HepG2 (cell line): ENCODE measurements around the gene TMED6. TPM values are rescaled to one million over a fixed set of nuclear protein-coding genes. Genes with fewer than 3 reads are reported as not detected.

Experiments
- ARNT2 ChIP-seq: sonication (generic); formaldehyde crosslinking; IDR thresholded peaks from 2 replicates; pipeline ENCODE4 v1.8.0; 2022; ENCODE audit warnings: mild to moderate bottlenecking, low read depth, missing genetic modification reagents, moderate library complexity
- BRCA1 ChIP-seq: sonication (generic); formaldehyde crosslinking; IDR thresholded peaks from 2 replicates; pipeline ENCODE4 v1.4.0; 2020; ENCODE audit warnings: missing genetic modification reagents
- HMGA1 ChIP-seq: sonication (generic); formaldehyde crosslinking; conservative IDR thresholded peaks from 2 replicates; pipeline ENCODE4 v1.4.0; 2020; ENCODE audit warnings: missing genetic modification reagents
- HOXD1 ChIP-seq: sonication (generic); formaldehyde crosslinking; IDR thresholded peaks from 2 replicates; pipeline ENCODE4 v1.5.0; 2020; ENCODE audit warnings: missing genetic modification reagents
- ISX ChIP-seq: sonication (generic); formaldehyde crosslinking; conservative IDR thresholded peaks from 2 replicates; pipeline ENCODE4 v1.5.0; 2020; ENCODE audit warnings: missing genetic modification reagents
- MBNL3 ChIP-seq: fragments of 250-450 bp; sonication (Bioruptor Pico); conservative IDR thresholded peaks from 2 replicates; pipeline ENCODE4 v1.8.0; 2022; ENCODE audit warnings: mild to moderate bottlenecking, inconsistent platforms
- NR3C1 ChIP-seq: sonication (generic); formaldehyde crosslinking; IDR thresholded peaks from 2 replicates; pipeline ENCODE4 v1.4.0; 2020; ENCODE audit warnings: missing genetic modification reagents
- PAWR ChIP-seq: sonication (generic); formaldehyde crosslinking; IDR thresholded peaks from 2 replicates; pipeline ENCODE4 v1.4.0; 2020; ENCODE audit warnings: missing genetic modification reagents, mild to moderate bottlenecking, borderline replicate concordance
- RARA ChIP-seq: IDR thresholded peaks from 2 replicates; pipeline ENCODE4 v1.6.1; 2016; ENCODE audit warnings: missing genetic modification reagents, missing compliant biosample characterization
- SNAI1 ChIP-seq: sonication (generic); formaldehyde crosslinking; IDR thresholded peaks from 2 replicates; pipeline ENCODE4 v1.5.0; 2020; ENCODE audit warnings: mild to moderate bottlenecking, missing genetic modification reagents, borderline replicate concordance
- ZNF264 ChIP-seq: sonication (generic); formaldehyde crosslinking; IDR thresholded peaks from 2 replicates; pipeline ENCODE4 v1.4.0; 2020; ENCODE audit warnings: missing genetic modification reagents
- ZNF333 ChIP-seq: sonication (generic); formaldehyde crosslinking; IDR thresholded peaks from 2 replicates; pipeline ENCODE4 v1.4.0; 2020; ENCODE audit warnings: mild to moderate bottlenecking, missing genetic modification reagents, borderline replicate concordance
- ZNF549 ChIP-seq: sonication (generic); formaldehyde crosslinking; IDR thresholded peaks from 2 replicates; pipeline ENCODE4 v1.5.0; 2020; ENCODE audit warnings: missing genetic modification reagents
- ZNF660 ChIP-seq: sonication (generic); formaldehyde crosslinking; IDR thresholded peaks from 2 replicates; pipeline ENCODE4 v1.5.1; 2020; ENCODE audit warnings: mild to moderate bottlenecking, low read depth, missing genetic modification reagents, borderline replicate concordance
- ZNF672 ChIP-seq: sonication (generic); formaldehyde crosslinking; IDR thresholded peaks from 2 replicates; pipeline ENCODE4 v1.8.1; 2022; ENCODE audit warnings: missing genetic modification reagents
- ZNF749 ChIP-seq: sonication (generic); formaldehyde crosslinking; IDR thresholded peaks from 2 replicates; pipeline ENCODE4 v1.8.0; 2022; ENCODE audit warnings: mild to moderate bottlenecking, missing genetic modification reagents, moderate library complexity, borderline replicate concordance
- polyA plus RNA-seq, 8 experiments: library from polyadenylated mRNA; depleted of rRNA in 3 of 8; stranded (reverse) in 7 of 8; unstranded in 1 of 8; fragments of >200 nt; fragmentation: Illumina TruSeq in 4 of 8; extraction: Trizol in 4 of 8; gene quantifications; 2 replicates each; pipeline versions ENCODE4 v1.2.1 to v1.2.3, GENCODE V29; 2011 to 2016; ENCODE audit warnings: low read depth in 4 of 8, missing spikeins in 1 of 8, mixed read lengths in 1 of 8; ENCODE audit not compliant: insufficient read depth in 1 of 8
- total RNA-seq, 5 experiments: library from RNA; depleted of rRNA; stranded (reverse); fragments of >200 nt; fragmentation: Illumina TruSeq; extraction: Trizol; gene quantifications; 2 replicates each; pipeline ENCODE4 v1.2.3, GENCODE V29; 2016; ENCODE audit warnings: low read depth in 1 of 5
- TF ChIP-seq, protein P1 (sequence below): sonication (generic); formaldehyde crosslinking; IDR thresholded peaks from 2 replicates; pipeline ENCODE4 v1.9.0; 2021; ENCODE audit warnings: missing genetic modification reagents, borderline replicate concordance
- TF ChIP-seq, protein P2 (sequence below): sonication (generic); formaldehyde crosslinking; IDR thresholded peaks from 2 replicates; pipeline ENCODE4 v1.5.1; 2020; ENCODE audit warnings: missing genetic modification reagents, mild to moderate bottlenecking, borderline replicate concordance
- TF ChIP-seq, protein P3 (sequence below): IDR thresholded peaks from 2 replicates; pipeline ENCODE4 v1.6.1; 2016; ENCODE audit warnings: mild to moderate bottlenecking
- TF ChIP-seq, protein P4 (sequence below): sonication (generic); formaldehyde crosslinking; IDR thresholded peaks from 2 replicates; pipeline ENCODE4 v1.5.0; 2020; ENCODE audit warnings: missing genetic modification reagents
- TF ChIP-seq, protein P5 (sequence below): sonication (generic); formaldehyde crosslinking; IDR thresholded peaks from 2 replicates; pipeline ENCODE4 v1.8.0; 2022; ENCODE audit warnings: mild to moderate bottlenecking, missing genetic modification reagents; ENCODE audit not compliant: insufficient replicate concordance
- TF ChIP-seq, protein P6 (sequence below): sonication (generic); formaldehyde crosslinking; IDR thresholded peaks from 2 replicates; pipeline ENCODE4 v1.8.0; 2022; ENCODE audit warnings: missing genetic modification reagents, mild to moderate bottlenecking, inconsistent platforms, borderline replicate concordance

Gene TMED6
- total and polyA plus RNA-seq, 2 of the 13 experiments (the other 11 are each of a cell fraction or from before 2014, with no cell fraction given) = 9.8 to 14.4 TPM

DNA sequence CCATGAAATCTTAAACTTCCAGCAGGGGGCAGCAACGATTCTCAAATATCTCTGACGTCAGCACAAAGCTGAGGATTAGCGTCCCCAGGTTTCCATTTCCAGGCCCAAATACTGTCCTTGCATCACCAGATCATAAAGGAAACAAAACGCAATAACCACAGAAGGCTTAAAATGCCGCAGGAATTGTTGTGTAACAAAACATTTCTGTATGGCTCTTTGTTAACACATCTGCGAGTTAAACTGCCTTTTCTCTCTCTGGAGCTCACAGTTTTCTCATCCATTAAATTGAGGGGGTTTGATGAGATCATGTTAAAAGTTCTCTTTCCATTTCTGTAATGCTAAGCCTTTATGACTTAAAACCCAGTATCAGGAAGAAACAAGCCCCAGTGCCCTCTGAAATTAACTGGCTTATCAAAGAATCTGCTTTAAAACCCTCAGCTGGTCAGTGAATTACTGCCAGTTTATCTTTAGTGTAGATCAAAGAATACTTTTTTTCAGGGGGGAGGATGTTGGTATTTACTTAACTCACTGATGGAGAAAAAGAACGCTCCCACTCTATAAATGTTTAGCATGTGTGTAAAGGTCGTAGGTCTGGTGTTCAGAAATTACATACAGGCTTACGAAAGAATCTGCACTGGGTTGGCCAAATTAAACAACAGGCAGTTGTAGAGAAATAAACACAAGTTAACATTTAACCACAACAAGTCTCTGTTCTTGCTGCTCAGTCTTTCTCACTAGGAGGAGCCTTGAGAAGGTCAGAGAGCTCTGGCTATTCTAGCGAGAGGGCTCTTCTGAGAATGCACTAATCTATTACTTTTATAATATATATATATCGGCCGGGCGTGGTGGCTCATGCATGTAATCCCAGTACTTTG is 44.8 kb upstream of the TMED6 start (continued):
- TF ChIP-seq, protein P1, sequence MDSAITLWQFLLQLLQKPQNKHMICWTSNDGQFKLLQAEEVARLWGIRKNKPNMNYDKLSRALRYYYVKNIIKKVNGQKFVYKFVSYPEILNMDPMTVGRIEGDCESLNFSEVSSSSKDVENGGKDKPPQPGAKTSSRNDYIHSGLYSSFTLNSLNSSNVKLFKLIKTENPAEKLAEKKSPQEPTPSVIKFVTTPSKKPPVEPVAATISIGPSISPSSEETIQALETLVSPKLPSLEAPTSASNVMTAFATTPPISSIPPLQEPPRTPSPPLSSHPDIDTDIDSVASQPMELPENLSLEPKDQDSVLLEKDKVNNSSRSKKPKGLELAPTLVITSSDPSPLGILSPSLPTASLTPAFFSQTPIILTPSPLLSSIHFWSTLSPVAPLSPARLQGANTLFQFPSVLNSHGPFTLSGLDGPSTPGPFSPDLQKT (CRISPR knock-in tag) = no peak
- TF ChIP-seq NR3C1 (no peak), BRCA1 (peak; percentile 77; the same call in 1 of the 2 replicates), HMGA1 (CRISPR knock-in tag) (no peak), ZNF333 (CRISPR knock-in tag) (no peak; the same call in 1 of the 2 replicates), ZNF549 (CRISPR knock-in tag) (no peak; the same call in 1 of the 2 replicates), ZNF749 (CRISPR knock-in tag) (peak; percentile 39; the same call in 1 of the 2 replicates), ISX (0 out of 2 replicates have a peak, but pooled peaks have one; percentile 24), ZNF672 (CRISPR knock-in tag) (no peak), SNAI1 (no peak), MBNL3 (no peak), ZNF264 (CRISPR knock-in tag) (peak; percentile 58; the same call in 1 of the 2 replicates), ZNF660 (CRISPR knock-in tag) (no peak), HOXD1 (CRISPR knock-in tag) (peak; percentile 93), RARA (CRISPR knock-in tag) (peak; percentile 93), PAWR (CRISPR knock-in tag) (no peak), ARNT2 (CRISPR knock-in tag) (0 out of 2 replicates have a peak, but pooled peaks have one; percentile 27)
- TF ChIP-seq, protein P2, sequence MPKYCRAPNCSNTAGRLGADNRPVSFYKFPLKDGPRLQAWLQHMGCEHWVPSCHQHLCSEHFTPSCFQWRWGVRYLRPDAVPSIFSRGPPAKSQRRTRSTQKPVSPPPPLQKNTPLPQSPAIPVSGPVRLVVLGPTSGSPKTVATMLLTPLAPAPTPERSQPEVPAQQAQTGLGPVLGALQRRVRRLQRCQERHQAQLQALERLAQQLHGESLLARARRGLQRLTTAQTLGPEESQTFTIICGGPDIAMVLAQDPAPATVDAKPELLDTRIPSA = no peak
- TF ChIP-seq, protein P3, sequence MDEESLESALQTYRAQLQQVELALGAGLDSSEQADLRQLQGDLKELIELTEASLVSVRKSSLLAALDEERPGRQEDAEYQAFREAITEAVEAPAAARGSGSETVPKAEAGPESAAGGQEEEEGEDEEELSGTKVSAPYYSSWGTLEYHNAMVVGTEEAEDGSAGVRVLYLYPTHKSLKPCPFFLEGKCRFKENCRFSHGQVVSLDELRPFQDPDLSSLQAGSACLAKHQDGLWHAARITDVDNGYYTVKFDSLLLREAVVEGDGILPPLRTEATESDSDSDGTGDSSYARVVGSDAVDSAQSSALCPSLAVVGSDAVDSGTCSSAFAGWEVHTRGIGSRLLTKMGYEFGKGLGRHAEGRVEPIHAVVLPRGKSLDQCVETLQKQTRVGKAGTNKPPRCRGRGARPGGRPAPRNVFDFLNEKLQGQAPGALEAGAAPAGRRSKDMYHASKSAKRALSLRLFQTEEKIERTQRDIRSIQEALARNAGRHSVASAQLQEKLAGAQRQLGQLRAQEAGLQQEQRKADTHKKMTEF (CRISPR knock-in tag) = peak; percentile 95
- TF ChIP-seq, protein P4, sequence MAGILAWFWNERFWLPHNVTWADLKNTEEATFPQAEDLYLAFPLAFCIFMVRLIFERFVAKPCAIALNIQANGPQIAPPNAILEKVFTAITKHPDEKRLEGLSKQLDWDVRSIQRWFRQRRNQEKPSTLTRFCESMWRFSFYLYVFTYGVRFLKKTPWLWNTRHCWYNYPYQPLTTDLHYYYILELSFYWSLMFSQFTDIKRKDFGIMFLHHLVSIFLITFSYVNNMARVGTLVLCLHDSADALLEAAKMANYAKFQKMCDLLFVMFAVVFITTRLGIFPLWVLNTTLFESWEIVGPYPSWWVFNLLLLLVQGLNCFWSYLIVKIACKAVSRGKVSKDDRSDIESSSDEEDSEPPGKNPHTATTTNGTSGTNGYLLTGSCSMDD (CRISPR knock-in tag) = no peak
- TF ChIP-seq, protein P5, sequence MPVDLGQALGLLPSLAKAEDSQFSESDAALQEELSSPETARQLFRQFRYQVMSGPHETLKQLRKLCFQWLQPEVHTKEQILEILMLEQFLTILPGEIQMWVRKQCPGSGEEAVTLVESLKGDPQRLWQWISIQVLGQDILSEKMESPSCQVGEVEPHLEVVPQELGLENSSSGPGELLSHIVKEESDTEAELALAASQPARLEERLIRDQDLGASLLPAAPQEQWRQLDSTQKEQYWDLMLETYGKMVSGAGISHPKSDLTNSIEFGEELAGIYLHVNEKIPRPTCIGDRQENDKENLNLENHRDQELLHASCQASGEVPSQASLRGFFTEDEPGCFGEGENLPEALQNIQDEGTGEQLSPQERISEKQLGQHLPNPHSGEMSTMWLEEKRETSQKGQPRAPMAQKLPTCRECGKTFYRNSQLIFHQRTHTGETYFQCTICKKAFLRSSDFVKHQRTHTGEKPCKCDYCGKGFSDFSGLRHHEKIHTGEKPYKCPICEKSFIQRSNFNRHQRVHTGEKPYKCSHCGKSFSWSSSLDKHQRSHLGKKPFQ (CRISPR knock-in tag) = no peak
- TF ChIP-seq, protein P6, sequence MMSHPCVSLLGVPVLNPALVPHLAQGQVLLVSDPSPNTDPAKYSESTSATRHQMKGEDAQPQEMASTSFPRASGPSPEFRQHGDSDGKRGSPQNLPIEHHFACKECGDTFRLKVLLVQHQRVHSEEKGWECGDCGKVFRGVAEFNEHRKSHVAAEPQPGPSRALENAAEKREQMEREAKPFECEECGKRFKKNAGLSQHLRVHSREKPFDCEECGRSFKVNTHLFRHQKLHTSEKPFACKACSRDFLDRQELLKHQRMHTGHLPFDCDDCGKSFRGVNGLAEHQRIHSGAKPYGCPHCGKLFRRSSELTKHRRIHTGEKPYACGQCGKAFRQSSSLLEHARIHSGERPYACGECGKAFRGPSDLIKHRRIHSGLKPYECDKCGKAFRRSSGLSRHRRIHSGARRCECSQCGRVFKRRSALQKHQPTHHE (CRISPR knock-in tag) = peak; percentile 77; the same call in 1 of the 2 replicates
